Lower leg skin (tissue), 3 donors: Measurements from ENCODE around the gene RTN4IP1.

Source experiments
- CTCF ChIP-seq, 3 donors: fragments of 450-650 bp; IDR thresholded peaks; one replicate each; pipeline ENCODE4 v1.5.1; 2016; ENCODE audit warnings: antibody characterized with exemption in 3 of 3, mild to moderate bottlenecking in 3 of 3, moderate library complexity in 2 of 3
- POLR2A ChIP-seq, 2 donors: fragments of 450-650 bp; IDR thresholded peaks; one replicate each; pipeline ENCODE4 v1.6.1; 2016 to 2017; ENCODE audit warnings: antibody characterized with exemption in 2 of 2, mild to moderate bottlenecking in 1 of 2, moderate library complexity in 1 of 2

GRCh38 chr6:106600329-106600728, 29.0 kb downstream of the RTN4IP1 start:
- TF ChIP-seq CTCF (IDR thresholded peaks at IDR 0.05) (no peak), POLR2A (IDR thresholded peaks at IDR 0.05) (no peak)
